B cell (primary cell): Measurements from ENCODE around the gene NDC1. TPM values are rescaled to one million over a fixed set of nuclear protein-coding genes. Genes with fewer than 3 reads are reported as not detected.

Experiments
- ATAC-seq: fragments of 200-7000 bp; cut with Tn5 transposase; one replicate; pipeline ENCODE4 v1.10.0; 2021; ENCODE audit warnings: low read depth, mild to moderate bottlenecking, moderate number of reproducible peaks, moderate library complexity
- CTCF ChIA-PET: fragments of 350-600 bp; sonication (Branson Sonifier 250); formaldehyde crosslinking; loops from one replicate; lab custom pipeline; 2021; ENCODE audit warnings: antibody characterized with exemption, inconsistent platforms; lab: Charles Lee
- POLR2A ChIA-PET: fragments of 350-600 bp; sonication (Branson Sonifier 250); formaldehyde crosslinking; loops from one replicate; lab custom pipeline; 2021; ENCODE audit warnings: antibody characterized with exemption; lab: Charles Lee
- DNase-seq: peaks from one replicate; pipeline ENCODE4 v3.0.0; 2013
- H2AFZ ChIP-seq: 2 replicates; pipeline ENCODE4 v1.6.1; 2012; ENCODE audit warnings: mild to moderate bottlenecking, low read depth, low read length; ENCODE audit not compliant: insufficient read depth, poor library complexity, severe bottlenecking
- H3K27ac ChIP-seq, 2 donors: 1 replicate in 1 of 2; 2 replicates in 1 of 2; pipeline ENCODE4 v1.5.1; 2012 to 2013; ENCODE audit warnings: low read length in 2 of 2, mild to moderate bottlenecking in 2 of 2, moderate library complexity in 1 of 2
- H3K27me3 ChIP-seq, 4 experiments: fragments of 200-600 bp in 1 of 4; sonication (generic) in 1 of 4; replicated peaks in 1 of 4; 1 replicate in 2 of 4; 2 replicates in 2 of 4; pipeline versions ENCODE4 v1.6.1 to v1.7.0; 2013 to 2016; ENCODE audit warnings: low read length in 3 of 4, mild to moderate bottlenecking in 2 of 4, mixed read lengths in 1 of 4, moderate library complexity in 1 of 4; ENCODE audit not compliant: insufficient read depth in 4 of 4, control insufficient read depth in 3 of 4; ENCODE audit errors: control extremely low read depth in 1 of 4
- H3K36me3 ChIP-seq, 2 experiments: replicated peaks in 1 of 2; 1 replicate in 1 of 2; 2 replicates in 1 of 2; pipeline versions ENCODE4 v1.6.1 to v1.7.1; 2013; ENCODE audit warnings: low read length in 1 of 2; ENCODE audit not compliant: insufficient read depth in 2 of 2, control insufficient read depth in 1 of 2; ENCODE audit errors: control extremely low read depth in 1 of 2, extremely low read depth in 1 of 2
- H3K4me1 ChIP-seq, 2 donors: fragments of 200-600 bp in 1 of 2; sonication (generic) in 1 of 2; 1 replicate in 1 of 2; 2 replicates in 1 of 2; pipeline versions ENCODE4 v1.5.1 to v1.6.1; 2013 to 2017; ENCODE audit warnings: low read length in 2 of 2; ENCODE audit not compliant: control insufficient read depth in 2 of 2, insufficient read depth in 2 of 2
- H3K4me2 ChIP-seq: replicated peaks from 2 replicates; pipeline ENCODE3; 2012; ENCODE audit warnings: mild to moderate bottlenecking, low read depth, low read length; ENCODE audit not compliant: poor library complexity, severe bottlenecking
- H3K4me3 ChIP-seq, 5 experiments: fragments of 200-600 bp in 1 of 5; sonication (generic) in 1 of 5; 1 replicate in 3 of 5; 2 replicates in 2 of 5; pipeline versions ENCODE4 v1.5.1 to v1.7.0; 2011 to 2016; ENCODE audit warnings: low read length in 4 of 5, mild to moderate bottlenecking in 4 of 5, low read depth in 2 of 5, control low read depth in 1 of 5, moderate library complexity in 1 of 5; ENCODE audit not compliant: insufficient read depth in 1 of 5; ENCODE audit errors: control extremely low read depth in 1 of 5, extremely low read depth in 1 of 5
- H3K79me2 ChIP-seq: fragments of 200-600 bp; sonication (generic); one replicate; pipeline ENCODE4 v1.6.0; 2016; ENCODE audit warnings: low read length; ENCODE audit not compliant: control insufficient read depth, insufficient read depth
- H3K9ac ChIP-seq: fragments of 200-600 bp; sonication (generic); 2 replicates; pipeline ENCODE4 v1.6.1; 2017; ENCODE audit warnings: mild to moderate bottlenecking, low read length, moderate library complexity
- H3K9me3 ChIP-seq, 3 donors: one replicate each; pipeline versions ENCODE4 v1.6.1 to v1.7.1; 2013; ENCODE audit warnings: low read length in 2 of 3; ENCODE audit not compliant: control insufficient read depth in 2 of 3, insufficient read depth in 1 of 3; ENCODE audit errors: control extremely low read depth in 1 of 3
- H4K20me1 ChIP-seq: 2 replicates; pipeline ENCODE4 v1.6.0; 2012; ENCODE audit warnings: mild to moderate bottlenecking, low read length; ENCODE audit not compliant: insufficient read depth, control insufficient read depth, poor library complexity, severe bottlenecking
- H3K27ac Mint-ChIP-seq: one replicate; pipeline ENCODE4 v1.8.0; 2021; ENCODE audit warnings: mixed read lengths
- H3K27me3 Mint-ChIP-seq: one replicate; pipeline ENCODE4 v1.8.0; 2021; ENCODE audit warnings: mixed read lengths
- H3K4me1 Mint-ChIP-seq: one replicate; pipeline ENCODE4 v1.8.0; 2021; ENCODE audit warnings: mixed read lengths
- H3K4me3 Mint-ChIP-seq: one replicate; pipeline ENCODE4 v1.8.0; 2021; ENCODE audit warnings: mixed read lengths
- H3K9me3 Mint-ChIP-seq: one replicate; pipeline ENCODE4 v1.8.0; 2022; ENCODE audit warnings: mixed read lengths; ENCODE audit not compliant: insufficient read depth
- EZH2 ChIP-seq: IDR thresholded peaks from 2 replicates; pipeline ENCODE4 v1.6.1; 2012; ENCODE audit warnings: borderline replicate concordance, low read depth, mild to moderate bottlenecking, moderate library complexity, low read length; ENCODE audit not compliant: insufficient read depth, poor library complexity, severe bottlenecking
- WGBS: methylation state at CpG from one replicate; pipeline ENCODE4 v1.1.5; 2013; ENCODE audit warnings: missing lambda C conversion rate; ENCODE audit not compliant: insufficient coverage; 5-methylcytosine and 5-hydroxymethylcytosine counted together
- intact Hi-C: fragments of 100-400 bp; cut with micrococcal nuclease; formaldehyde crosslinking; loops from one replicate; pipeline ENCODE4 v1.10.0; 2022
- polyA plus RNA-seq: library from polyadenylated mRNA; depleted of rRNA; stranded (reverse); fragments of >200 nt; gene quantifications from 2 replicates; pipeline ENCODE4 v1.2.3, GENCODE V29; 2012
- total RNA-seq, 2 donors: library from RNA; stranded (reverse); fragments of 120-200 nt in 1 of 2; gene quantifications; 1 replicate in 1 of 2; 2 replicates in 1 of 2; pipeline versions ENCODE4 v1.2.3 to v1.2.4, GENCODE V29; 2013 to 2022
- TF ChIP-seq, protein P1 (sequence below): fragments of 200-600 bp; IDR thresholded peaks from one replicate; pipeline ENCODE4 v1.8.0; 2022; ENCODE audit warnings: antibody characterized with exemption, mild to moderate bottlenecking

Gene NDC1
- total and polyA plus RNA-seq, 2 donors (not counting 1 experiment from before 2014, with no cell fraction given) = 5.0 to 12.0 TPM

GRCh38 chr1:53781654-53782053 is 56.4 kb downstream of the NDC1 start:
- DNase-seq (no peak), ATAC-seq (no peak)
- H3K4me1 ChIP-seq = no peaks in the 10 kb centered on the region
- no peaks in the 10 kb centered on the region for H3K79me2 ChIP-seq
- H3K4me3 Mint-ChIP-seq = no peak overlapping the region
- peaks cover 0 to 38% of the 10 kb centered on the region in 2 experiments for H3K36me3 ChIP-seq
- no peak overlapping the region for H3K27ac ChIP-seq
- H3K27ac Mint-ChIP-seq = no peak overlapping the region
- 100% methylated on average over 1 of the region's 3 CpGs for WGBS
- no peaks in the 10 kb centered on the region for H3K9me3 Mint-ChIP-seq
- no peaks in the 10 kb centered on the region for H3K27me3 Mint-ChIP-seq
- no peak overlapping the region for H3K4me3 ChIP-seq
- H3K9ac ChIP-seq = no peak overlapping the region
- no peaks in the 10 kb centered on the region for H3K4me1 Mint-ChIP-seq
- POLR2A ChIA-PET = no interaction called here
- intact Hi-C loops = no loop called here
- CTCF ChIA-PET = no interaction called here
- H4K20me1 ChIP-seq = no peaks in the 10 kb centered on the region
- H3K9me3 ChIP-seq = no peaks in the 10 kb centered on the region
- no peak overlapping the region for H3K4me2 ChIP-seq
- no peaks in the 10 kb centered on the region for H3K27me3 ChIP-seq
- TF ChIP-seq EZH2 = no peak
- TF ChIP-seq, protein P1, sequence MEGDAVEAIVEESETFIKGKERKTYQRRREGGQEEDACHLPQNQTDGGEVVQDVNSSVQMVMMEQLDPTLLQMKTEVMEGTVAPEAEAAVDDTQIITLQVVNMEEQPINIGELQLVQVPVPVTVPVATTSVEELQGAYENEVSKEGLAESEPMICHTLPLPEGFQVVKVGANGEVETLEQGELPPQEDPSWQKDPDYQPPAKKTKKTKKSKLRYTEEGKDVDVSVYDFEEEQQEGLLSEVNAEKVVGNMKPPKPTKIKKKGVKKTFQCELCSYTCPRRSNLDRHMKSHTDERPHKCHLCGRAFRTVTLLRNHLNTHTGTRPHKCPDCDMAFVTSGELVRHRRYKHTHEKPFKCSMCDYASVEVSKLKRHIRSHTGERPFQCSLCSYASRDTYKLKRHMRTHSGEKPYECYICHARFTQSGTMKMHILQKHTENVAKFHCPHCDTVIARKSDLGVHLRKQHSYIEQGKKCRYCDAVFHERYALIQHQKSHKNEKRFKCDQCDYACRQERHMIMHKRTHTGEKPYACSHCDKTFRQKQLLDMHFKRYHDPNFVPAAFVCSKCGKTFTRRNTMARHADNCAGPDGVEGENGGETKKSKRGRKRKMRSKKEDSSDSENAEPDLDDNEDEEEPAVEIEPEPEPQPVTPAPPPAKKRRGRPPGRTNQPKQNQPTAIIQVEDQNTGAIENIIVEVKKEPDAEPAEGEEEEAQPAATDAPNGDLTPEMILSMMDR = no peak
- no peak overlapping the region for H2AFZ ChIP-seq

- no peak overlapping the region for H3K4me2 ChIP-seq
- H3K4me3 ChIP-seq = no peak overlapping the region
- Mint-ChIP-seq H3K4me1 (no peaks in the 10 kb centered on the region), H3K27me3 (no peaks in the 10 kb centered on the region), H3K27ac (no peak overlapping the region), H3K4me3 (no peak overlapping the region), H3K9me3 (no peaks in the 10 kb centered on the region)
- TF ChIP-seq, protein P1 = no peak
- no peak for TF ChIP-seq EZH2
- H3K4me1 ChIP-seq = no peaks in the 10 kb centered on the region
- no peaks in the 10 kb centered on the region for H4K20me1 ChIP-seq
- H3K27me3 ChIP-seq = no peaks in the 10 kb centered on the region
- ChIA-PET CTCF (no interaction called here), POLR2A (no interaction called here)
- H3K79me2 ChIP-seq = no peaks in the 10 kb centered on the region
- intact Hi-C loops = no loop called here
- no peak overlapping the region for H3K27ac ChIP-seq
- no peak overlapping the region for H2AFZ ChIP-seq
- WGBS = no CpG with 5 or more reads among the region's 1 CpG
- H3K36me3 ChIP-seq = peaks cover 0 to 14% of the 10 kb centered on the region in 2 experiments
- H3K9ac ChIP-seq = no peak overlapping the region
- H3K9me3 ChIP-seq = no peaks in the 10 kb centered on the region
- DNase-seq (no peak), ATAC-seq (no peak)
These were observed 60.8 kb downstream of the NDC1 start for GRCh38 chr1:53777272-53777671.
